ENCODE measurements around the gene BTBD2. TPM values are rescaled to one million over a fixed set of nuclear protein-coding genes. Genes with fewer than 3 reads are reported as not detected.

BTBD2 gene
- total and polyA plus RNA-seq, 2 experiments from 2014 or later, result 126 to 155 TPM

GRCh38 chr19:1957562-1958248, 57.8 kb downstream of the BTBD2 start:
- no peaks in the 10 kb centered on the region for H3K36me3 ChIP-seq
- no peaks in the 10 kb centered on the region for H3K4me1 ChIP-seq (ENCODE audit: low read depth)
- H3K27me3 ChIP-seq, result no peaks in the 10 kb centered on the region
- H3K27ac ChIP-seq, result no peak overlapping the region
- no peak for DNase-seq (ENCODE audit: low read depth in 1 of 2, low spot score in 1 of 2)
- no peak for TF ChIP-seq CTCF (IDR thresholded peaks at IDR 0.05; ENCODE audit: low read depth, low read length)
- no peaks in the 10 kb centered on the region for H3K9me3 ChIP-seq (ENCODE audit: low read depth)
- no peak overlapping the region for H3K4me3 ChIP-seq

- Histone ChIP-seq H3K4me1 (ENCODE audit: low read depth) (no peaks in the 10 kb centered on the region), H3K27ac (no peak overlapping the region), H3K9me3 (ENCODE audit: low read depth) (no peaks in the 10 kb centered on the region), H3K36me3 (no peaks in the 10 kb centered on the region), H3K27me3 (no peaks in the 10 kb centered on the region), H3K4me3 (no peak overlapping the region)
- DNase-seq (ENCODE audit: low read depth in 1 of 2, low spot score in 1 of 2), result no peak
- TF ChIP-seq CTCF (IDR thresholded peaks at IDR 0.05; ENCODE audit: low read depth, low read length), result no peak
These were observed 58.5 kb downstream of the BTBD2 start for GRCh38 chr19:1956868-1957492.

- Histone ChIP-seq H3K36me3 (no peaks in the 10 kb centered on the region), H3K27me3 (no peaks in the 10 kb centered on the region), H3K27ac (no peak overlapping the region), H3K4me3 (no peak overlapping the region), H3K9me3 (ENCODE audit: low read depth) (no peaks in the 10 kb centered on the region), H3K4me1 (ENCODE audit: low read depth) (no peaks in the 10 kb centered on the region)
- no peak for TF ChIP-seq CTCF (IDR thresholded peaks at IDR 0.05; ENCODE audit: low read depth, low read length)
- no peak for DNase-seq (ENCODE audit: low read depth in 1 of 2, low spot score in 1 of 2)
These were observed 59.4 kb downstream of the BTBD2 start for GRCh38 chr19:1956122-1956494.

- Histone ChIP-seq H3K27ac (no peak overlapping the region), H3K4me3 (no peak overlapping the region), H3K27me3 (no peaks in the 10 kb centered on the region), H3K9me3 (ENCODE audit: low read depth) (no peaks in the 10 kb centered on the region), H3K4me1 (ENCODE audit: low read depth) (no peaks in the 10 kb centered on the region), H3K36me3 (no peaks in the 10 kb centered on the region)
- no peak for TF ChIP-seq CTCF (IDR thresholded peaks at IDR 0.05; ENCODE audit: low read depth, low read length)
- DNase-seq (ENCODE audit: low read depth in 1 of 2, low spot score in 1 of 2), result no peak
These were observed 60.1 kb downstream of the BTBD2 start for GRCh38 chr19:1955171-1956121.

GRCh38 chr19:1954532-1954933, 61.0 kb downstream of the BTBD2 start:
- no peak for TF ChIP-seq CTCF (IDR thresholded peaks at IDR 0.05; ENCODE audit: low read depth, low read length)
- Histone ChIP-seq H3K27ac (no peak overlapping the region), H3K4me3 (no peak overlapping the region), H3K36me3 (no peaks in the 10 kb centered on the region), H3K27me3 (no peaks in the 10 kb centered on the region), H3K4me1 (ENCODE audit: low read depth) (no peaks in the 10 kb centered on the region), H3K9me3 (ENCODE audit: low read depth) (no peaks in the 10 kb centered on the region)
- DNase-seq (ENCODE audit: low read depth in 1 of 2, low spot score in 1 of 2), result no peak
